TTC549 (cell line): ENCODE measurements around the gene ENO2.
"Not testable (repeated sequence)": the region's sequence is repeated elsewhere in the genome, so short reads cannot be mapped to it uniquely, and the experiment has no call there.

Experiments used
- FAIRE-seq: peaks from 2 replicates; lab custom pipeline; 2012; peaks lifted over from hg19 to GRCh38; lab: Jason Lieb, UNC

Gene ENO2

GRCh38 chr12:6914246-6914946, at the start of gene ENO2:
Gene ENO2, plus strand, starts transcription at chr12:6914580. Its CDS starts 1,253 bp downstream, at chr12:6915833.
- no peak for FAIRE-seq

- FAIRE-seq, result not testable (repeated sequence)
Observed at GRCh38 chr12:6865307-6865706, 49.1 kb upstream of the ENO2 start.

DNA sequence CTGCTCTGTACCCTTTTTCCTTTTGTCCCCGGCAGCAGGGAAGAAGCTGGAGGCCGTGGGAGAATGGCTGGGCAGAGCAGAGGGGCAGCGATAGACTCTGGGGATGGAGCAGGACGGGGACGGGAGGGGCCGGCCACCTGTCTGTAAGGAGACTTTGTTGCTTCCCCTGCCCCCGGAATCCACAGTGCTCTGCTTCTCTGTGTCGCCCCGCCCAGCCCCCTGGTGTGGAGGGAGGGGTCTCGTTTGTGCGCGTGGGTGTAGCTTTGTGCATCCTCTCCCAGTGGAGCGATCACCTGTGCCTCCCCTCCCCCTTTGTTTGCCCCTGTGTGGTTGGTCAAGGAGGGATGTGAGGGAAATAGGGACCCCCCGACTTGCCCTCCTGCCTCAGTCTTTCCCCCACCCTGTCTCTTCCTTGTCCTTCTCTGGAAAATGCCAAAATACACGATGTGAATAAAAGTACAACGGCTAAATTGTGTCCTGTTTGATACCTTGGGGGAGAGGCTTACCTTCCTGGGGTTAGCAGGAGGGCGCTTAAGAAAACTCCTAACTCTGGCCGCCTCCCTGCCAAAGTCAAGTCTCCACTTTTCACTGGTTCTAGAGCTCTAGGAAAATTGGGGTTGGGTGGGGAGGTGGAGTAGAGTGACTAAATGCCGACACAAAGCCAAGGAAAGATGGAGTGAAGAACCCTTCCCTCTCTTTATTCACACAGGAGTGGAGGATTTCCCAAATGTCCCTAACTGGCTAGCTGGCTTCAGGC, 48.0 kb upstream of the ENO2 start:
- no peak for FAIRE-seq

GRCh38 chr12:6866920-6867412, 47.4 kb upstream of the ENO2 start:
- FAIRE-seq, result no peak

- no peak for FAIRE-seq
Observed at GRCh38 chr12:6867413-6868210, 46.8 kb upstream of the ENO2 start, which contains the start of gene TPI1. Gene TPI1, plus strand, starts transcription at chr12:6867531. Its CDS starts 36 bp downstream, at chr12:6867567.

GRCh38 chr12:6868211-6869048, 46.0 kb upstream of the ENO2 start:
- no peak for FAIRE-seq

DNA sequence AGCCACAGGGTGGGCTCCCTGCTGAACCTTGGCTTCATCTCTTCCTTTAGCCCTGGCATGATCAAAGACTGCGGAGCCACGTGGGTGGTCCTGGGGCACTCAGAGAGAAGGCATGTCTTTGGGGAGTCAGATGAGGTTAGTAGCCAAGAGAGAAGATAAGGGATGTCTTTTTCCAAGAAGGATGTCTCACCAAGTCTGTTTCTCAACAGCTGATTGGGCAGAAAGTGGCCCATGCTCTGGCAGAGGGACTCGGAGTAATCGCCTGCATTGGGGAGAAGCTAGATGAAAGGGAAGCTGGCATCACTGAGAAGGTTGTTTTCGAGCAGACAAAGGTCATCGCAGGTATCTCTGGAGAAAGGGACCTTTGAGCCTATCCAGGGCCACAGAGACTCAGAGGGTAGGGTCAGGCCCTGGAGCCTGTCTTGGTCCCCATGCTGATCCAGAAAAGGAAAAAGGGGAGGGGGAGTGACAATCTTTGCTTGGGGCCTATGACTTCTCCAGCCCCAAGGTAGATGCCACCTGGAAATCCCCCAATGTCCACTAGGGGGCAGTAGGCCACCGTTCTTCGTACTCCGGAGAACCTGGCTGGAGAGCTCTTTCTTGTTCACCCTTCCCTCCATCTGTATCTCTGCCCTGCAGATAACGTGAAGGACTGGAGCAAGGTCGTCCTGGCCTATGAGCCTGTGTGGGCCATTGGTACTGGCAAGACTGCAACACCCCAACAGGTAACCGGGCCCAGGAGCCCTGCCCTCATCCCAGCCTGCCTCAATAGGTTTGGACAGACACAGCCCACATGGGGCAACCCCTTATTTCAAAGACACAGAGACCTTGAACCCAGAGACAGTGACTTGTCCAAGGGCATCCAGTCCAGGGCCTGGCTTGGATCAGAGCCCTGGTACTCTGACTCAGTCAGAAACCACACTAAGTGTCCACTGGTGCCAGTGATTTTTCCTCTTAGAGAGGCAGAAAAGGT, 45.0 kb upstream of the ENO2 start:
- no peak for FAIRE-seq

GRCh38 chr12:6870304-6870703, 44.1 kb upstream of the ENO2 start:
- not testable (repeated sequence) for FAIRE-seq

- FAIRE-seq, result no peak
Observed at GRCh38 chr12:6871052-6871957, 43.1 kb upstream of the ENO2 start.

DNA sequence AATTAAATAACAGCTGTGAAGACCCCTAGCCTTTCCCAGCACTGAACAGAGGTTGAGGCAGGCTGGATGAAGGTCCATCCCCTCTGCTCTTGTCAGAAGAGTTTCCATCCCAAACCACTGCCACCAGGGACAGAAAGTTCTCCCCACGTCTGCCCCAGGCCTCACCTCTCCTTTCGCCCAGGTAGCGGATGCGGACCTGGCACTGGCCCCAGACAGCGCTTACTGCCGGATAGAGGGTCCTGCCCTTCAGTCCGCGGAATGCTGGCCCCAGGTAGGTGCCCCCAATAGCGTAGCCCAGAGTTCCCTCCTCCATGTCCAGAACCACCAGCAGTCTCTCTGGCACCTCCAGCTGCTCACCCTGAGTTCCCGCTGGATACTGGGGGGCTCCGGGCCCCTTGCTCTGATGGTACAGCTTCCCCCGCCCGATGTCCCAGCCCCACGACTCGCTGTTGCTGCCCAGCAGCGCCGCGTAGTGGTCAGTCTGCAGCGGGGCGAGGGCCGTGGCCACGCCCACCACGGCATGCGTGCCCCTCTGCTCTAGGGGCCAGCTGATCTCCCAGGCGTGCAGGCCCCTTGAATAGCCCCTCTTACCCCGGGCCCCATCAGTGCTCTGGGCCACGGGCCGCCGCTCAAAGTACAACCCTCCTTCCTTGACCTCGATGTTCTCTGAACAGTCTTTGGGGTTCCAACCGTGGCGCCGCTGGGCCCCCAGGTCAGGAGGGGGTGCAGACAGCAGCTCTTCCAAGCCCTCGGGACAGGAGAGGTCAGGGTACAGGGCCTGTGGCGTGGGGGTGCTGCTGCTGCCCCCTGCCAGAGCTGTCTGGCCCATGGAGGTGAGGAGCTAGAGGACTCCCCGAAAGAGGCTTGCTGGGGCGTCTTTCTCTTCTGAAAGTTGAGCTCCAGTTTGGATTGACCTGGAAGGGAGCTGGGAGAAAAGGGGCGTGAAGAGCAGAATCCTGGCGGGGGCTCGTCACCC, 42.0 kb upstream of the ENO2 start:
- FAIRE-seq, result no peak

- no peak for FAIRE-seq
Observed at GRCh38 chr12:6873094-6874014, 41.0 kb upstream of the ENO2 start, which contains the start of gene SPSB2. Gene SPSB2, minus strand, starts transcription at chr12:6873303. Its CDS starts 402 bp downstream, at chr12:6872901.

DNA sequence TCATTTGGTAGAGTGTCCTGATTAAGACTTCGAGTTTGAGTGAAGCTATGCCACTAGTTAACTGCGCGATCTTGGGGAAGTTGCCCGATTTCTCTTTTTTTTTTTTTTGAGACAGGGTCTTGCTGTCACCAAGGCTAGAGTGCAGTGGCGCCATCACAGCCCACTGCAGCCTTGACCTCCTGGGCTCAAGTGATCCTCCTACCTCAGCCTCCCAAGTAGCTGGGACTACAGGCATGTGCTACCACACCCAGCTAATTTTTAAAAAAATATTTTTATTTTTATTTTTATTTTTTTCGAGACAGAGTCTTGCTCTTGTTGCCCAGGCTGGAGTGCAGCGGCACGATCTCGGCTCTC, 40.4 kb upstream of the ENO2 start:
- FAIRE-seq, result not testable (repeated sequence)

DNA sequence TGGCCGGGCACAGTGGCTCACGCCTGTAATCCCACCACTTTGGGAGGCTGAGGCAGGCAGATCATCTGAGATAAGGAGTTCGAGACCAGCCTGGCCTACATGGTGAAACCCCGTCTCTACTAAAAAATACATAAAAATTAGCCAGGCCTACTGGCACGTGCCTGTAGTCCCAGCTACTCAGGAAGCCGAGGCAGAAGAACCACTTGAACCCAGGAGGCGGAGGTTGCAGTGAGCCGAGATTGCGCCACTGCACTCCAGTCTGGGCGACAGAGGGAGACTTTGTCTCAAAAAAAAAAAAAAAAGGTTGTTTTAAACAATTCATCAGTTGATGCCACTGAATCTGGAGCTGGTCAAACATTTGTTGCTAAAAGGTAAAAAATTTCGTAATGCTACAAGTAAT, 34.6 kb upstream of the ENO2 start:
- not testable (repeated sequence) for FAIRE-seq

DNA sequence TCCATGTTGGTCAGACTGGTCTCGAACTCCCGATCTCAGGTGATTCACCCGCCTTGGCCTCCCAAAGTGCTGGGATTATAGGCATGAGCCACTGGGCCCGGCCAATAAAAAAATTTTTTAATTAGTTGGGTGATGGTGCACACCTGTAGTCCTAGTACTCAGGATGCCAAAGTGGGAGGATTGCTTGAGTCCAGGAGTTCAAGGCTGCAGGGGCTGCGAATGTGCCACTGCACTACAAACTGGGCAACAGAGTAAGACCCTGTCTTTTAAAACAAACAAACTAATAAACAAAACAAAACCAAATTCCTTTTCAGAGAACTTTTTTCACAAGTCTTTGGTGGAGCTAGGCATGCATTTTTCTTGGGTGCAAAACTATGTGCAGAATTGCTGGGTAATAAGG, 31.1 kb upstream of the ENO2 start:
- no peak for FAIRE-seq

- no peak for FAIRE-seq
Observed at GRCh38 chr12:6883683-6884082, 30.7 kb upstream of the ENO2 start.

GRCh38 chr12:6884539-6884938, 29.8 kb upstream of the ENO2 start:
- FAIRE-seq, result no peak
